ENCODE results near the gene NTSR1. TPM values are rescaled to one million over a fixed set of nuclear protein-coding genes. Genes with fewer than 3 reads are reported as not detected.

Gene NTSR1
- total RNA-seq, 1 donor from 2014 or later, result 0.24 TPM

GRCh38 chr20:62763404-62763803 lies 54.8 kb downstream of the NTSR1 start:
- no peak for DNase-seq (ENCODE audit: extremely low spot score, unreplicated experiment)
- Mint-ChIP-seq H3K27ac (no peak overlapping the region), H3K9me3 (no peaks in the 10 kb centered on the region), H3K4me3 (no peak overlapping the region), H3K27me3 (no peaks in the 10 kb centered on the region), H3K36me3 (no peaks in the 10 kb centered on the region), H3K4me1 (ENCODE audit: unreplicated experiment) (peaks cover 16% of the 10 kb centered on the region)
- TF ChIP-seq CTCF (conservative IDR thresholded peaks at IDR 0.05), result no peak

GRCh38 chr20:62764156-62764935 lies 55.7 kb downstream of the NTSR1 start:
- H3K27me3 Mint-ChIP-seq, result no peaks in the 10 kb centered on the region
- no peaks in the 10 kb centered on the region for H3K36me3 Mint-ChIP-seq
- DNase-seq (ENCODE audit: extremely low spot score, unreplicated experiment), result no peak
- H3K4me1 Mint-ChIP-seq (ENCODE audit: unreplicated experiment), result peaks cover 25% of the 10 kb centered on the region
- no peaks in the 10 kb centered on the region for H3K9me3 Mint-ChIP-seq
- H3K4me3 Mint-ChIP-seq, result no peak overlapping the region
- no peak overlapping the region for H3K27ac Mint-ChIP-seq
- no peak for TF ChIP-seq CTCF (conservative IDR thresholded peaks at IDR 0.05)

- H3K27ac Mint-ChIP-seq, result no peak overlapping the region
- peaks cover 23% of the 10 kb centered on the region for H3K4me1 Mint-ChIP-seq (ENCODE audit: unreplicated experiment)
- no peaks in the 10 kb centered on the region for H3K36me3 Mint-ChIP-seq
Observed at GRCh38 chr20:62765021-62765420, 56.4 kb downstream of the NTSR1 start.

GRCh38 chr20:62765432-62766070 lies 56.9 kb downstream of the NTSR1 start:
- H3K27ac Mint-ChIP-seq, result no peak overlapping the region
- H3K4me3 Mint-ChIP-seq, result no peak overlapping the region
- H3K9me3 Mint-ChIP-seq, result no peaks in the 10 kb centered on the region
- DNase-seq (ENCODE audit: extremely low spot score, unreplicated experiment), result no peak
- no peaks in the 10 kb centered on the region for H3K36me3 Mint-ChIP-seq
- no peaks in the 10 kb centered on the region for H3K27me3 Mint-ChIP-seq
- TF ChIP-seq CTCF (conservative IDR thresholded peaks at IDR 0.05), result no peak
- H3K4me1 Mint-ChIP-seq (ENCODE audit: unreplicated experiment), result peaks cover 21% of the 10 kb centered on the region

More at GRCh38 chr20:62765021-62765420, 56.4 kb downstream of the NTSR1 start:
- no peak for DNase-seq (ENCODE audit: extremely low spot score, unreplicated experiment)
- no peak for TF ChIP-seq CTCF (conservative IDR thresholded peaks at IDR 0.05)
- no peaks in the 10 kb centered on the region for H3K27me3 Mint-ChIP-seq
- H3K9me3 Mint-ChIP-seq, result no peaks in the 10 kb centered on the region
- no peak overlapping the region for H3K4me3 Mint-ChIP-seq

- Mint-ChIP-seq H3K36me3 (no peaks in the 10 kb centered on the region), H3K27ac (no peak overlapping the region), H3K27me3 (no peaks in the 10 kb centered on the region), H3K4me3 (no peak overlapping the region), H3K9me3 (no peaks in the 10 kb centered on the region), H3K4me1 (ENCODE audit: unreplicated experiment) (peaks cover 21% of the 10 kb centered on the region)
- DNase-seq (ENCODE audit: extremely low spot score, unreplicated experiment), result no peak
- no peak for TF ChIP-seq CTCF (conservative IDR thresholded peaks at IDR 0.05)
Observed at GRCh38 chr20:62766071-62766450, 57.4 kb downstream of the NTSR1 start.

Data from type B pancreatic cell (in vitro differentiated cells).